GM12878 (cell line): ENCODE results near the gene AKAP11. TPM values are rescaled to one million over a fixed set of nuclear protein-coding genes. Genes with fewer than 3 reads are reported as not detected.

Experiments
- FOS ChIP-seq: IDR thresholded peaks from 3 replicates; pipeline ENCODE4 v1.6.1; 2011; ENCODE audit warnings: borderline replicate concordance; ENCODE audit not compliant: insufficient read length; ENCODE audit errors: extremely low read depth
- SIN3A ChIP-seq: IDR thresholded peaks from 2 replicates; pipeline ENCODE4 v1.6.1; 2012; ENCODE audit warnings: low read depth, low read length, improper control_type of control experiment
- SMAD5 ChIP-seq: IDR thresholded peaks from 2 replicates; pipeline ENCODE4 v1.6.1; 2016; ENCODE audit warnings: antibody characterized with exemption, low read depth
- ZNF274 ChIP-seq: IDR thresholded peaks from one replicate; pipeline ENCODE4 v1.8.0; 2011; ENCODE audit not compliant: insufficient read length, insufficient read depth
- ZZZ3 ChIP-seq: IDR thresholded peaks from 2 replicates; pipeline ENCODE4 v1.6.1; 2011; ENCODE audit warnings: low read depth; ENCODE audit not compliant: control insufficient read depth, insufficient read length
- polyA plus RNA-seq, 11 experiments: library from polyadenylated mRNA; depleted of rRNA in 4 of 11; unstranded in 6 of 11; stranded (reverse) in 5 of 11; fragments of >200 nt; fragmentation: Nextera tagmentation in 4 of 11; fragmentation: Illumina TruSeq in 1 of 11; extraction: Ambion mirVana in 4 of 11; extraction: Trizol in 1 of 11; gene quantifications; 1 replicate in 1 of 11; 2 replicates in 10 of 11; pipeline versions ENCODE4 v1.2.1 to v1.2.3, GENCODE V29; 2011 to 2016; ENCODE audit warnings: inconsistent platforms in 2 of 11, missing spikeins in 2 of 11, low read depth in 1 of 11
- total RNA-seq, 4 experiments: library from RNA; depleted of rRNA in 3 of 4; stranded (reverse); fragments of >200 nt in 3 of 4; fragmentation: Illumina TruSeq in 1 of 4; extraction: Trizol in 1 of 4; gene quantifications; 2 replicates each; pipeline versions ENCODE4 v1.2.1 to v1.2.3, GENCODE V29; 2013 to 2021
- TF ChIP-seq, protein P1 (sequence below): fragments of 450-650 bp; IDR thresholded peaks from 2 replicates; pipeline ENCODE4 v1.6.1; 2016; ENCODE audit warnings: mild to moderate bottlenecking, moderate library complexity, borderline replicate concordance
- TF ChIP-seq, protein P2 (sequence below): fragments of 450-650 bp; IDR thresholded peaks from 2 replicates; pipeline ENCODE4 v1.6.1; 2017; ENCODE audit warnings: mild to moderate bottlenecking, low read depth, inconsistent platforms; ENCODE audit not compliant: poor library complexity, severe bottlenecking

AKAP11 gene
- total and polyA plus RNA-seq, 10 of the 15 experiments (the other 5 are each of a cell fraction or from before 2014, with no cell fraction given), result 4.8 to 36.8 (median 17.9) TPM

DNA sequence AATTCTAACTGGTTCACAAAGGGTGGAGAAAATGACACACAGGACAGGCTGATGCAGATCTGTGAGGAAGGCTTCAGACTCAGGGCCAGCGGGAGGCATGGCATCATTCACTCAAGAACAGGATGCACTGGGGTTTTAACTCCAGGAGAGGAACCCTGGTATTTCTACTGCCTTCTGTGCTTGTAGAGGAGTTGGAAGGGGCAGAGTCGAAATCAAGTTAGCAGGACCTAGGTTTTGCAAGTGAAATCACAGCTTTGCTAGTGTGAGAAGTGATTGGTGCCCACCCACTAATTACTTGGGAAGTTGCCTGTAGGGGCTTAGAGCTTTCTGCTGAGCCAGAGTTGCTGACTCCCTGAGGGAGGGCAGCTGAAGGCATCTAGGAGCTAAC is 92.7 kb downstream of the AKAP11 start (continued):
- TF ChIP-seq, protein P1, sequence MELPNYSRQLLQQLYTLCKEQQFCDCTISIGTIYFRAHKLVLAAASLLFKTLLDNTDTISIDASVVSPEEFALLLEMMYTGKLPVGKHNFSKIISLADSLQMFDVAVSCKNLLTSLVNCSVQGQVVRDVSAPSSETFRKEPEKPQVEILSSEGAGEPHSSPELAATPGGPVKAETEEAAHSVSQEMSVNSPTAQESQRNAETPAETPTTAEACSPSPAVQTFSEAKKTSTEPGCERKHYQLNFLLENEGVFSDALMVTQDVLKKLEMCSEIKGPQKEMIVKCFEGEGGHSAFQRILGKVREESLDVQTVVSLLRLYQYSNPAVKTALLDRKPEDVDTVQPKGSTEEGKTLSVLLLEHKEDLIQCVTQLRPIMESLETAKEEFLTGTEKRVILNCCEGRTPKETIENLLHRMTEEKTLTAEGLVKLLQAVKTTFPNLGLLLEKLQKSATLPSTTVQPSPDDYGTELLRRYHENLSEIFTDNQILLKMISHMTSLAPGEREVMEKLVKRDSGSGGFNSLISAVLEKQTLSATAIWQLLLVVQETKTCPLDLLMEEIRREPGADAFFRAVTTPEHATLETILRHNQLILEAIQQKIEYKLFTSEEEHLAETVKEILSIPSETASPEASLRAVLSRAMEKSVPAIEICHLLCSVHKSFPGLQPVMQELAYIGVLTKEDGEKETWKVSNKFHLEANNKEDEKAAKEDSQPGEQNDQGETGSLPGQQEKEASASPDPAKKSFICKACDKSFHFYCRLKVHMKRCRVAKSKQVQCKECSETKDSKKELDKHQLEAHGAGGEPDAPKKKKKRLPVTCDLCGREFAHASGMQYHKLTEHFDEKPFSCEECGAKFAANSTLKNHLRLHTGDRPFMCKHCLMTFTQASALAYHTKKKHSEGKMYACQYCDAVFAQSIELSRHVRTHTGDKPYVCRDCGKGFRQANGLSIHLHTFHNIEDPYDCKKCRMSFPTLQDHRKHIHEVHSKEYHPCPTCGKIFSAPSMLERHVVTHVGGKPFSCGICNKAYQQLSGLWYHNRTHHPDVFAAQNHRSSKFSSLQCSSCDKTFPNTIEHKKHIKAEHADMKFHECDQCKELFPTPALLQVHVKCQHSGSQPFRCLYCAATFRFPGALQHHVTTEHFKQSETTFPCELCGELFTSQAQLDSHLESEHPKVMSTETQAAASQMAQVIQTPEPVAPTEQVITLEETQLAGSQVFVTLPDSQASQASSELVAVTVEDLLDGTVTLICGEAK, result no peak
- TF ChIP-seq FOS (no peak), SMAD5 (no peak), ZNF274 (no peak), SIN3A (no peak), ZZZ3 (no peak)
- TF ChIP-seq, protein P2, sequence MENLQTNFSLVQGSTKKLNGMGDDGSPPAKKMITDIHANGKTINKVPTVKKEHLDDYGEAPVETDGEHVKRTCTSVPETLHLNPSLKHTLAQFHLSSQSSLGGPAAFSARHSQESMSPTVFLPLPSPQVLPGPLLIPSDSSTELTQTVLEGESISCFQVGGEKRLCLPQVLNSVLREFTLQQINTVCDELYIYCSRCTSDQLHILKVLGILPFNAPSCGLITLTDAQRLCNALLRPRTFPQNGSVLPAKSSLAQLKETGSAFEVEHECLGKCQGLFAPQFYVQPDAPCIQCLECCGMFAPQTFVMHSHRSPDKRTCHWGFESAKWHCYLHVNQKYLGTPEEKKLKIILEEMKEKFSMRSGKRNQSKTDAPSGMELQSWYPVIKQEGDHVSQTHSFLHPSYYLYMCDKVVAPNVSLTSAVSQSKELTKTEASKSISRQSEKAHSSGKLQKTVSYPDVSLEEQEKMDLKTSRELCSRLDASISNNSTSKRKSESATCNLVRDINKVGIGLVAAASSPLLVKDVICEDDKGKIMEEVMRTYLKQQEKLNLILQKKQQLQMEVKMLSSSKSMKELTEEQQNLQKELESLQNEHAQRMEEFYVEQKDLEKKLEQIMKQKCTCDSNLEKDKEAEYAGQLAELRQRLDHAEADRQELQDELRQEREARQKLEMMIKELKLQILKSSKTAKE, result no peak
